GM12878 (cell line): Measurements from ENCODE around the gene ATL1. TPM values are rescaled to one million over a fixed set of nuclear protein-coding genes. Genes with fewer than 3 reads are reported as not detected.
A peak's percentile ranks its signal among the peaks of the same experiment; 100 is the strongest.

Experiments used
- ASH2L ChIP-seq: fragments of 300-600, 200-600 bp; sonication (generic); IDR thresholded peaks from 2 replicates; pipeline ENCODE4 v1.6.1; 2017; ENCODE audit warnings: low read depth, mild to moderate bottlenecking, borderline replicate concordance
- BMI1 ChIP-seq: fragments of 450-650 bp; IDR thresholded peaks from 2 replicates; pipeline ENCODE4 v1.6.1; 2016; ENCODE audit warnings: mild to moderate bottlenecking, moderate library complexity, borderline replicate concordance
- CEBPZ ChIP-seq: fragments of 150-350 bp; IDR thresholded peaks from 2 replicates; pipeline ENCODE4 v1.6.1; 2016; ENCODE audit warnings: low read depth, low read length
- EP300 ChIP-seq, 2 experiments: fragments of 150-350 bp in 1 of 2; IDR thresholded peaks; 2 replicates each; pipeline ENCODE4 v1.6.1; 2011 to 2012; ENCODE audit warnings: low read depth in 2 of 2, low read length in 2 of 2, borderline replicate concordance in 1 of 2, improper control_type of control experiment in 1 of 2, inconsistent platforms in 1 of 2; ENCODE audit not compliant: control insufficient read depth in 1 of 2
- ESRRA ChIP-seq: IDR thresholded peaks from 2 replicates; pipeline ENCODE4 v1.6.1; 2012; ENCODE audit warnings: mild to moderate bottlenecking, low read length, improper control_type of control experiment
- HCFC1 ChIP-seq: fragments of 150-350 bp; IDR thresholded peaks from 2 replicates; pipeline ENCODE4 v1.6.1; 2014; ENCODE audit warnings: low read length
- IRF4 ChIP-seq: IDR thresholded peaks from 2 replicates; pipeline ENCODE4 v1.6.1; 2011; ENCODE audit warnings: low read depth, low read length
- NR2C1 ChIP-seq: fragments of 450-650 bp; IDR thresholded peaks from 2 replicates; pipeline ENCODE4 v1.6.1; 2017; ENCODE audit warnings: antibody characterized with exemption, mild to moderate bottlenecking, moderate library complexity
- POLR2A ChIP-seq: IDR thresholded peaks from 2 replicates; pipeline ENCODE4 v1.6.1; 2011; ENCODE audit warnings: low read depth, mild to moderate bottlenecking, low read length
- POU2F2 ChIP-seq: IDR thresholded peaks from 3 replicates; pipeline ENCODE4 v1.6.1; 2011; ENCODE audit warnings: low read depth, mild to moderate bottlenecking, low read length, borderline replicate concordance
- RAD51 ChIP-seq: fragments of 450-650 bp; IDR thresholded peaks from 2 replicates; pipeline ENCODE4 v1.6.1; 2016; ENCODE audit warnings: moderate library complexity, mild to moderate bottlenecking, inconsistent platforms
- RFX5 ChIP-seq: IDR thresholded peaks from 2 replicates; pipeline ENCODE4 v1.6.1; 2011; ENCODE audit warnings: low read depth, low read length, improper control_type of control experiment
- RUNX3 ChIP-seq: IDR thresholded peaks from 2 replicates; pipeline ENCODE4 v1.6.1; 2012; ENCODE audit warnings: low read length, inconsistent platforms
- SMAD5 ChIP-seq: IDR thresholded peaks from 2 replicates; pipeline ENCODE4 v1.6.1; 2016; ENCODE audit warnings: antibody characterized with exemption, low read depth
- SMARCA5 ChIP-seq: fragments of 450-650 bp; IDR thresholded peaks from 2 replicates; pipeline ENCODE4 v1.6.1; 2017; ENCODE audit warnings: mild to moderate bottlenecking
- SRF ChIP-seq, 2 experiments: IDR thresholded peaks; 2 replicates each; pipeline ENCODE4 v1.6.1; 2011; ENCODE audit warnings: low read depth in 2 of 2, low read length in 2 of 2, mild to moderate bottlenecking in 1 of 2, moderate library complexity in 1 of 2
- TAF1 ChIP-seq: IDR thresholded peaks from 2 replicates; pipeline ENCODE4 v1.6.1; 2011; ENCODE audit warnings: mild to moderate bottlenecking, low read depth, low read length, borderline replicate concordance
- TBL1XR1 ChIP-seq: IDR thresholded peaks from 2 replicates; pipeline ENCODE4 v1.6.1; 2012; ENCODE audit warnings: low read depth, low read length, improper control_type of control experiment
- TCF12 ChIP-seq: IDR thresholded peaks from 2 replicates; pipeline ENCODE4 v1.6.1; 2011; ENCODE audit warnings: low read depth, mild to moderate bottlenecking, low read length
- TCF3 ChIP-seq: IDR thresholded peaks from 2 replicates; pipeline ENCODE4 v1.6.1; 2012; ENCODE audit warnings: low read depth, mild to moderate bottlenecking, low read length, borderline replicate concordance; ENCODE audit not compliant: insufficient read depth
- WRNIP1 ChIP-seq: IDR thresholded peaks from 2 replicates; pipeline ENCODE4 v1.6.1; 2011; ENCODE audit warnings: low read depth, low read length, improper control_type of control experiment, borderline replicate concordance
- ZNF207 ChIP-seq: fragments of 450-650 bp; IDR thresholded peaks from 2 replicates; pipeline ENCODE4 v1.6.1; 2014; ENCODE audit warnings: antibody characterized with exemption, mild to moderate bottlenecking, borderline replicate concordance
- ZNF24 ChIP-seq: fragments of 450-650 bp; IDR thresholded peaks from 2 replicates; pipeline ENCODE4 v1.6.1; 2017; ENCODE audit warnings: antibody characterized with exemption, mild to moderate bottlenecking
- ZNF384 ChIP-seq: IDR thresholded peaks from 2 replicates; pipeline ENCODE4 v1.6.1; 2012; ENCODE audit warnings: low read depth, mild to moderate bottlenecking, low read length, improper control_type of control experiment, borderline replicate concordance
- polyA plus RNA-seq, 11 experiments: library from polyadenylated mRNA; depleted of rRNA in 4 of 11; unstranded in 6 of 11; stranded (reverse) in 5 of 11; fragments of >200 nt; fragmentation: Nextera tagmentation in 4 of 11; fragmentation: Illumina TruSeq in 1 of 11; extraction: Ambion mirVana in 4 of 11; extraction: Trizol in 1 of 11; gene quantifications; 1 replicate in 1 of 11; 2 replicates in 10 of 11; pipeline versions ENCODE4 v1.2.1 to v1.2.3, GENCODE V29; 2011 to 2016; ENCODE audit warnings: inconsistent platforms in 2 of 11, missing spikeins in 2 of 11, low read depth in 1 of 11
- total RNA-seq, 4 experiments: library from RNA; depleted of rRNA in 3 of 4; stranded (reverse); fragments of >200 nt in 3 of 4; fragmentation: Illumina TruSeq in 1 of 4; extraction: Trizol in 1 of 4; gene quantifications; 2 replicates each; pipeline versions ENCODE4 v1.2.1 to v1.2.3, GENCODE V29; 2013 to 2021
- TF ChIP-seq, protein P1 (sequence below): IDR thresholded peaks from 2 replicates; pipeline ENCODE4 v1.6.1; 2011; ENCODE audit warnings: mild to moderate bottlenecking, low read depth, low read length, moderate library complexity; ENCODE audit not compliant: insufficient replicate concordance
- TF ChIP-seq, protein P2 (sequence below): fragments of 450-650 bp; IDR thresholded peaks from 2 replicates; pipeline ENCODE4 v1.6.1; 2017; ENCODE audit warnings: low read depth, mild to moderate bottlenecking, moderate library complexity

ATL1 gene
- total and polyA plus RNA-seq, 10 of the 15 experiments (the other 5 are each of a cell fraction or from before 2014, with no cell fraction given), result 0.11 to 1.2 (median 0.58) TPM; not detected in 1

GRCh38 chr14:50667996-50668825, 108.3 kb downstream of the ATL1 start, which contains the start of gene SAV1 (continued):
- TF ChIP-seq EP300 (IDR thresholded peaks at IDR 0.05; ENCODE audit: borderline replicate concordance in 1 of 2, control insufficient read depth in 1 of 2, low read depth in 2 of 2, low read length in 2 of 2), result no peak
- TF ChIP-seq NR2C1, result peak; percentile 7; the same call in 1 of the 2 replicates
- peak; percentile 94 for TF ChIP-seq SMAD5
- no peak for TF ChIP-seq IRF4
- TF ChIP-seq RFX5, result no peak
- TF ChIP-seq TBL1XR1, result no peak
- TF ChIP-seq WRNIP1, result no peak
- peak; percentile 45; the same call in 1 of the 2 replicates for TF ChIP-seq ZNF207
- TF ChIP-seq CEBPZ, result no peak
- 0 out of 2 replicates have a peak, but pooled peaks have one; percentile 31 for TF ChIP-seq ASH2L
- peak; percentile 10; the same call in 1 of the 2 replicates for TF ChIP-seq TCF12
- peak; percentile 90; the same call in 2 of the 3 replicates for TF ChIP-seq POU2F2
- TF ChIP-seq SMARCA5, result peak; percentile 22; the same call in 1 of the 2 replicates
- TF ChIP-seq RAD51, result no peak
- TF ChIP-seq, protein P1, sequence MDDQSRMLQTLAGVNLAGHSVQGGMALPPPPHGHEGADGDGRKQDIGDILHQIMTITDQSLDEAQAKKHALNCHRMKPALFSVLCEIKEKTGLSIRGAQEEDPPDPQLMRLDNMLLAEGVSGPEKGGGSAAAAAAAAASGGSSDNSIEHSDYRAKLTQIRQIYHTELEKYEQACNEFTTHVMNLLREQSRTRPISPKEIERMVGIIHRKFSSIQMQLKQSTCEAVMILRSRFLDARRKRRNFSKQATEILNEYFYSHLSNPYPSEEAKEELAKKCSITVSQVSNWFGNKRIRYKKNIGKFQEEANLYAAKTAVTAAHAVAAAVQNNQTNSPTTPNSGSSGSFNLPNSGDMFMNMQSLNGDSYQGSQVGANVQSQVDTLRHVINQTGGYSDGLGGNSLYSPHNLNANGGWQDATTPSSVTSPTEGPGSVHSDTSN, result no peak
- TF ChIP-seq ESRRA, result no peak
- peak; percentile 84 for TF ChIP-seq POLR2A
- no peak for TF ChIP-seq SRF (IDR thresholded peaks at IDR 0.05; ENCODE audit: low read depth in 2 of 2, low read length in 2 of 2)
- peak; percentile 50 for TF ChIP-seq RUNX3
- TF ChIP-seq TAF1, result peak; percentile 43; the same call in 1 of the 2 replicates
- peak; percentile 28; the same call in 1 of the 2 replicates for TF ChIP-seq TCF3
- TF ChIP-seq HCFC1, result no peak
- TF ChIP-seq BMI1, result peak; percentile 46; the same call in 1 of the 2 replicates
- no peak for TF ChIP-seq ZNF384
- TF ChIP-seq, protein P2, sequence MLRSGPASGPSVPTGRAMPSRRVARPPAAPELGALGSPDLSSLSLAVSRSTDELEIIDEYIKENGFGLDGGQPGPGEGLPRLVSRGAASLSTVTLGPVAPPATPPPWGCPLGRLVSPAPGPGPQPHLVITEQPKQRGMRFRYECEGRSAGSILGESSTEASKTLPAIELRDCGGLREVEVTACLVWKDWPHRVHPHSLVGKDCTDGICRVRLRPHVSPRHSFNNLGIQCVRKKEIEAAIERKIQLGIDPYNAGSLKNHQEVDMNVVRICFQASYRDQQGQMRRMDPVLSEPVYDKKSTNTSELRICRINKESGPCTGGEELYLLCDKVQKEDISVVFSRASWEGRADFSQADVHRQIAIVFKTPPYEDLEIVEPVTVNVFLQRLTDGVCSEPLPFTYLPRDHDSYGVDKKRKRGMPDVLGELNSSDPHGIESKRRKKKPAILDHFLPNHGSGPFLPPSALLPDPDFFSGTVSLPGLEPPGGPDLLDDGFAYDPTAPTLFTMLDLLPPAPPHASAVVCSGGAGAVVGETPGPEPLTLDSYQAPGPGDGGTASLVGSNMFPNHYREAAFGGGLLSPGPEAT, result no peak
- 0 out of 2 replicates have a peak, but pooled peaks have one; percentile 27 for TF ChIP-seq ZNF24
